HCT116 (cell line): ENCODE data around the gene FLNB. TPM values are rescaled to one million over a fixed set of nuclear protein-coding genes. Genes with fewer than 3 reads are reported as not detected.
A peak's percentile ranks its signal among the peaks of the same experiment; 100 is the strongest.

Experiments used
- ATAC-seq: fragments of 200-7000 bp; cut with Tn5 transposase; 2 replicates; pipeline ENCODE4 v1.9.1; 2020; ENCODE audit warnings: mild to moderate bottlenecking, moderate library complexity
- BruUV-seq: library from RNA; stranded (reverse); fragments of 400-500 nt; replicated peaks from 2 replicates; lab custom pipeline; 2021; lab: Mats Ljungman, UMichigan
- CTCF ChIA-PET: fragments of 300-600 bp; sonication (Branson Sonifier 250); formaldehyde crosslinking; loops from one replicate; lab custom pipeline; 2021; ENCODE audit warnings: antibody characterized with exemption; lab: Charles Lee
- POLR2A ChIA-PET: fragments of 300-600, 350-600 bp; sonication (Branson Sonifier 250); formaldehyde crosslinking; loops from one replicate; lab custom pipeline; 2021; ENCODE audit warnings: antibody characterized with exemption; lab: Charles Lee
- RAD21 ChIA-PET, 2 experiments: fragments of 300-600 bp; sonication (Branson Sonifier 250); formaldehyde crosslinking; loops; one replicate each; lab custom pipeline; 2023; ENCODE audit warnings: low total read pairs in 2 of 2; ENCODE audit not compliant: uncharacterized antibody in 2 of 2, unreplicated experiment in 2 of 2, low non-redundant PET in 1 of 2; lab: Charles Lee
- DNase-seq: peaks from one replicate; pipeline ENCODE4 v3.0.0-alpha.2; 2010; ENCODE audit warnings: low read depth, low spot score
- H2AFZ ChIP-seq: fragments of 200-600 bp; shearing (Covaris generic), sonication (generic); 2 replicates; pipeline ENCODE4 v1.6.1; 2017; ENCODE audit warnings: low read depth, mixed run types, mixed read lengths, antibody characterized with exemption, low read length; ENCODE audit not compliant: poor library complexity, severe bottlenecking
- H3K27ac ChIP-seq: 2 replicates; pipeline ENCODE4 v1.5.1; 2012; ENCODE audit warnings: low read depth, low read length
- H3K27me3 ChIP-seq: fragments of 200-600 bp; sonication (generic); 2 replicates; pipeline ENCODE4 v1.6.1; 2016; ENCODE audit warnings: mixed run types, low read length, mixed read lengths; ENCODE audit not compliant: insufficient read depth
- H3K36me3 ChIP-seq, 2 experiments: fragments of 200-500 bp in 1 of 2; fragments of 200-600 bp in 1 of 2; sonication (Bioruptor generic) in 1 of 2; sonication (generic) in 1 of 2; 2 replicates each; pipeline versions ENCODE4 v1.5.1 to v1.6.1; 2014 to 2016; ENCODE audit warnings: low read length in 2 of 2, inconsistent platforms in 1 of 2, mixed read lengths in 1 of 2, mixed run types in 1 of 2; ENCODE audit not compliant: insufficient read depth in 2 of 2, control insufficient read depth in 1 of 2
- H3K4me1 ChIP-seq, 2 experiments: fragments of 200-600 bp in 1 of 2; sonication (generic) in 1 of 2; 2 replicates each; pipeline versions ENCODE4 v1.5.1 to v1.6.1; 2012 to 2017; ENCODE audit warnings: low read length in 2 of 2, inconsistent platforms in 1 of 2, mild to moderate bottlenecking in 1 of 2, mixed read lengths in 1 of 2, mixed run types in 1 of 2, moderate library complexity in 1 of 2; ENCODE audit not compliant: insufficient read depth in 2 of 2, control insufficient read depth in 1 of 2
- H3K4me2 ChIP-seq: fragments of 200-600 bp; sonication (generic); 2 replicates; pipeline ENCODE4 v1.6.1; 2017; ENCODE audit warnings: mixed run types, low read length, mixed read lengths
- H3K4me3 ChIP-seq, 2 experiments: fragments of 200-600 bp in 1 of 2; sonication (generic) in 1 of 2; replicated peaks in 1 of 2; 2 replicates each; pipeline ENCODE4 v1.5.1; 2011 to 2016; ENCODE audit warnings: low read length in 2 of 2, control low read depth in 1 of 2, low read depth in 1 of 2, mild to moderate bottlenecking in 1 of 2, mixed read lengths in 1 of 2, mixed run types in 1 of 2
- H3K79me2 ChIP-seq: fragments of 200-600 bp; sonication (generic); 2 replicates; pipeline ENCODE4 v1.6.1; 2017; ENCODE audit warnings: mild to moderate bottlenecking, mixed run types, low read length, moderate library complexity, mixed read lengths; ENCODE audit not compliant: insufficient read depth
- H3K9ac ChIP-seq: fragments of 200-600 bp; sonication (generic); 2 replicates; pipeline ENCODE4 v1.6.1; 2016; ENCODE audit warnings: low read length, mixed read lengths
- H3K9me2 ChIP-seq: fragments of 200-600 bp; sonication (generic), shearing (Covaris generic); 2 replicates; pipeline ENCODE4 v1.6.1; 2017; ENCODE audit warnings: mixed run types, mild to moderate bottlenecking, moderate library complexity; ENCODE audit not compliant: insufficient read depth
- H3K9me3 ChIP-seq, 2 experiments: fragments of 200-500 bp in 1 of 2; fragments of 200-600 bp in 1 of 2; sonication (Bioruptor generic) in 1 of 2; sonication (generic) in 1 of 2; 2 replicates each; pipeline ENCODE4 v1.6.1; 2014 to 2017; ENCODE audit warnings: low read length in 2 of 2, mixed read lengths in 2 of 2, inconsistent platforms in 1 of 2, low read depth in 1 of 2, mild to moderate bottlenecking in 1 of 2, mixed run types in 1 of 2, moderate library complexity in 1 of 2; ENCODE audit not compliant: control insufficient read depth in 1 of 2, insufficient read depth in 1 of 2
- H4K20me1 ChIP-seq: fragments of 200-600 bp; sonication (generic), shearing (Covaris generic); 2 replicates; pipeline ENCODE4 v1.6.1; 2017; ENCODE audit warnings: mixed run types, mild to moderate bottlenecking, moderate library complexity; ENCODE audit not compliant: insufficient read depth
- ATF3 ChIP-seq: IDR thresholded peaks from 2 replicates; pipeline ENCODE4 v1.6.1; 2012
- CBX3 ChIP-seq: IDR thresholded peaks from 2 replicates; pipeline ENCODE4 v1.6.1; 2012; ENCODE audit warnings: low read depth
- CTCF ChIP-seq, 3 experiments: fragments of 200-600 bp in 1 of 3; sonication (generic) in 1 of 3; IDR thresholded peaks in 2 of 3; conservative IDR thresholded peaks in 1 of 3; 2 replicates each; pipeline ENCODE4 v1.5.1; 2012 to 2017; ENCODE audit warnings: low read depth in 2 of 3, low read length in 2 of 3, antibody characterized with exemption in 1 of 3, borderline replicate concordance in 1 of 3, control low read depth in 1 of 3, mild to moderate bottlenecking in 1 of 3, mixed read lengths in 1 of 3, mixed run types in 1 of 3, moderate library complexity in 1 of 3; ENCODE audit not compliant: insufficient read depth in 1 of 3
- EZH2 ChIP-seq: fragments of 200-600 bp; sonication (generic); IDR thresholded peaks from 2 replicates; pipeline ENCODE4 v1.6.1; 2017; ENCODE audit warnings: antibody characterized with exemption, mixed run types
- EZH2phosphoT487 ChIP-seq: fragments of 200-600 bp; IDR thresholded peaks from 2 replicates; pipeline ENCODE4 v1.6.1; 2018; ENCODE audit warnings: antibody characterized with exemption, borderline replicate concordance
- FOSL1 ChIP-seq: IDR thresholded peaks from 2 replicates; pipeline ENCODE4 v1.6.1; 2012; ENCODE audit warnings: low read depth
- JUND ChIP-seq: IDR thresholded peaks from 2 replicates; pipeline ENCODE4 v1.6.1; 2012
- MAX ChIP-seq: IDR thresholded peaks from 2 replicates; pipeline ENCODE4 v1.6.1; 2012
- POLR2A ChIP-seq: IDR thresholded peaks from 2 replicates; pipeline ENCODE4 v1.7.0; 2011; ENCODE audit warnings: borderline replicate concordance; ENCODE audit not compliant: insufficient read depth, insufficient read length; ENCODE audit errors: extremely low read depth
- POLR2AphosphoS5 ChIP-seq: IDR thresholded peaks from 2 replicates; pipeline ENCODE4 v1.6.1; 2011; ENCODE audit warnings: mild to moderate bottlenecking, low read depth, low read length, moderate library complexity
- SIN3A ChIP-seq: IDR thresholded peaks from 2 replicates; pipeline ENCODE4 v1.6.1; 2012; ENCODE audit warnings: low read depth
- SP1 ChIP-seq: IDR thresholded peaks from 2 replicates; pipeline ENCODE4 v1.6.1; 2012; ENCODE audit warnings: low read depth
- YY1 ChIP-seq: IDR thresholded peaks from 2 replicates; pipeline ENCODE4 v1.6.1; 2011; ENCODE audit warnings: low read length, low read depth, moderate library complexity, mild to moderate bottlenecking; ENCODE audit not compliant: insufficient replicate concordance; ENCODE audit errors: extremely low read depth
- ZFX ChIP-seq: fragments of 450-650 bp; IDR thresholded peaks from 2 replicates; pipeline ENCODE4 v1.6.1; 2017
- ZNF274 ChIP-seq: fragments of 200-500 bp; sonication (Bioruptor generic); IDR thresholded peaks from 2 replicates; pipeline ENCODE4 v1.6.1; 2014; ENCODE audit warnings: mild to moderate bottlenecking, low read depth, low read length, inconsistent platforms
- intact Hi-C: fragments of 100-400 bp; cut with micrococcal nuclease; formaldehyde crosslinking; loops from 2 replicates; pipeline ENCODE4 v1.10.0; 2022
- total RNA-seq: library from RNA; stranded (reverse); gene quantifications from one replicate; pipeline ENCODE4 v1.2.1, GENCODE V29; 2021; ENCODE audit not compliant: unreplicated experiment

Gene FLNB
- total RNA-seq, 1 experiment from 2014 or later: 116 TPM

GRCh38 chr3:58180099-58180880, 172.1 kb downstream of the FLNB start:
- Histone ChIP-seq H3K4me3 (no peak overlapping the region), H3K9me3 (no peaks in the 10 kb centered on the region), H3K36me3 (no peaks in the 10 kb centered on the region), H3K27me3 (no peaks in the 10 kb centered on the region), H3K4me1 (peaks cover 13 to 47% of the 10 kb centered on the region in 2 experiments; a peak in 3 of 4 replicates), H3K4me2 (peak overlapping the region; percentile 48; the same call in 1 of the 2 replicates), H4K20me1 (no peaks in the 10 kb centered on the region), H3K27ac (no peak overlapping the region), H3K9me2 (no peaks in the 10 kb centered on the region), H3K79me2 (no peaks in the 10 kb centered on the region), H3K9ac (no peak overlapping the region), H2AFZ (no peak overlapping the region)
- ATAC-seq: no peak
- intact Hi-C loops: no loop called here
- RAD21 ChIA-PET: no interaction called here
- TF ChIP-seq ATF3 (no peak), SIN3A (no peak), CBX3 (no peak), EZH2 (no peak), ZFX (no peak), ZNF274 (no peak), FOSL1 (no peak), POLR2A (no peak), MAX (no peak), EZH2phosphoT487 (no peak), JUND (no peak), SP1 (no peak), CTCF (IDR thresholded peaks at IDR 0.05 in 2 of 3, conservative IDR thresholded peaks at IDR 0.05 in 1 of 3; ENCODE audit: borderline replicate concordance in 1 of 3, insufficient read depth in 1 of 3, low read depth in 2 of 3, low read length in 2 of 3) (no peak), YY1 (no peak), POLR2AphosphoS5 (no peak)
- CTCF ChIA-PET: interaction anchor here (1.1 to 3.8 kb wide), 5 partner anchors 8 to 126 kb away, joined by 3 to 31 read pairs (median 6); partner anchors contain the start of genes HTD2 and RPP14
- POLR2A ChIA-PET: no interaction called here
- BruUV-seq: no TSS peak
- DNase-seq: no peak
